HEK293 (cell line): ENCODE measurements around the gene CARD8.

ENCODE experiments used
- FEZF1 ChIP-seq: fragments of 450-650 bp; formaldehyde crosslinking; IDR thresholded peaks from 2 replicates; pipeline ENCODE4 v1.5.1; 2016; ENCODE audit warnings: missing biosample characterization, missing genetic modification characterization
- SP2 ChIP-seq: fragments of 450-650 bp; formaldehyde crosslinking; IDR thresholded peaks from 2 replicates; pipeline ENCODE4 v1.5.1; 2016; ENCODE audit warnings: missing biosample characterization, missing genetic modification characterization
- YY1 ChIP-seq: fragments of 450-650 bp; formaldehyde crosslinking; IDR thresholded peaks from 2 replicates; pipeline ENCODE4 v1.5.1; 2018; ENCODE audit warnings: missing biosample characterization, missing genetic modification characterization
- ZBTB7A ChIP-seq: fragments of 450-650 bp; formaldehyde crosslinking; IDR thresholded peaks from 2 replicates; pipeline ENCODE4 v1.5.1; 2016; ENCODE audit warnings: low read depth, missing biosample characterization, missing genetic modification characterization
- ZNF184 ChIP-seq: fragments of 450-650 bp; IDR thresholded peaks from 2 replicates; pipeline ENCODE4 v1.5.1; 2018; ENCODE audit warnings: missing biosample characterization, mild to moderate bottlenecking, missing genetic modification characterization
- ZNF266 ChIP-seq: fragments of 450-650 bp; formaldehyde crosslinking; IDR thresholded peaks from 2 replicates; pipeline ENCODE4 v1.5.1; 2016; ENCODE audit warnings: missing biosample characterization, missing genetic modification characterization, low read depth
- ZNF398 ChIP-seq: fragments of 450-650 bp; formaldehyde crosslinking; IDR thresholded peaks from 2 replicates; pipeline ENCODE4 v1.5.1; 2017; ENCODE audit warnings: missing biosample characterization, missing genetic modification characterization
- ZSCAN18 ChIP-seq: fragments of 450-650 bp; formaldehyde crosslinking; IDR thresholded peaks from 2 replicates; pipeline ENCODE4 v1.5.1; 2016; ENCODE audit warnings: missing biosample characterization, missing genetic modification characterization

- TF ChIP-seq ZNF398 (tag by site-specific recombination), result no peak
- no peak for TF ChIP-seq SP2
- no peak for TF ChIP-seq YY1
- no peak for TF ChIP-seq FEZF1 (tag by site-specific recombination)
- TF ChIP-seq ZBTB7A (tag by site-specific recombination), result no peak
- TF ChIP-seq ZNF266 (tag by site-specific recombination), result no peak
- no peak for TF ChIP-seq ZSCAN18 (tag by site-specific recombination)
- TF ChIP-seq ZNF184 (tag by site-specific recombination), result no peak
These were observed 81.2 kb downstream of the CARD8 start for GRCh38 chr19:48174445-48175030.
